WTC11 (cell line): Measurements from ENCODE around the gene CPSF3. TPM values are rescaled to one million over a fixed set of nuclear protein-coding genes. Genes with fewer than 3 reads are reported as not detected.

Experiments used
- ATAC-seq: fragments of 200-7000 bp; cut with Tn5 transposase; 2 replicates; pipeline ENCODE4 v1.10.0; 2021; ENCODE audit warnings: mild to moderate bottlenecking, moderate library complexity
- CTCF ChIA-PET: fragments of 300-600 bp; sonication (Branson Sonifier 250); formaldehyde crosslinking; loops from one replicate; lab custom pipeline; 2021; ENCODE audit warnings: antibody characterized with exemption; lab: Charles Lee
- POLR2A ChIA-PET: fragments of 350-600 bp; sonication (Branson Sonifier 250); formaldehyde crosslinking; loops from one replicate; lab custom pipeline; 2021; ENCODE audit warnings: antibody characterized with exemption; lab: Charles Lee
- DNase-seq: peaks from one replicate; pipeline ENCODE4 v3.0.0; 2021; ENCODE audit warnings: low spot score
- H3K27ac Mint-ChIP-seq: 2 replicates; pipeline ENCODE4 v1.8.0; 2021; ENCODE audit warnings: mixed read lengths
- H3K27me3 Mint-ChIP-seq: 2 replicates; pipeline ENCODE4 v1.8.0; 2021; ENCODE audit warnings: low read depth, mild to moderate bottlenecking, moderate library complexity, mixed read lengths
- H3K36me3 Mint-ChIP-seq: 2 replicates; pipeline ENCODE4 v1.8.0; 2021; ENCODE audit warnings: mixed read lengths
- H3K4me1 Mint-ChIP-seq: 2 replicates; pipeline ENCODE4 v1.8.0; 2022; ENCODE audit warnings: mixed read lengths
- H3K4me3 Mint-ChIP-seq: 2 replicates; pipeline ENCODE4 v1.8.0; 2021; ENCODE audit warnings: mild to moderate bottlenecking, moderate library complexity, mixed read lengths
- H3K9me3 Mint-ChIP-seq: 2 replicates; pipeline ENCODE4 v1.8.0; 2021; ENCODE audit warnings: mixed read lengths
- CBFB ChIP-seq: sonication (generic); formaldehyde crosslinking; IDR thresholded peaks from 2 replicates; pipeline ENCODE4 v1.8.1; 2022; ENCODE audit warnings: mild to moderate bottlenecking, low read depth, missing genetic modification reagents
- CREM ChIP-seq: sonication (generic); formaldehyde crosslinking; IDR thresholded peaks from 2 replicates; pipeline ENCODE4 v1.8.1; 2022; ENCODE audit warnings: mild to moderate bottlenecking, missing genetic modification reagents, moderate library complexity
- CTCF ChIP-seq: fragments of 200-600 bp; IDR thresholded peaks from 2 replicates; pipeline ENCODE4 v1.8.0; 2022; ENCODE audit warnings: antibody characterized with exemption
- E2F4 ChIP-seq: sonication (generic); formaldehyde crosslinking; IDR thresholded peaks from 2 replicates; pipeline ENCODE4 v1.8.1; 2022; ENCODE audit warnings: low read depth, mild to moderate bottlenecking, moderate library complexity, missing genetic modification reagents, borderline replicate concordance
- ERG ChIP-seq: fragments of 250-450 bp; sonication (Bioruptor Pico); IDR thresholded peaks from 2 replicates; pipeline ENCODE4 v1.8.0; 2021; ENCODE audit warnings: mild to moderate bottlenecking
- FOXJ3 ChIP-seq: sonication (generic); formaldehyde crosslinking; IDR thresholded peaks from 2 replicates; pipeline ENCODE4 v1.9.0; 2021; ENCODE audit warnings: missing genetic modification reagents, mild to moderate bottlenecking, borderline replicate concordance
- GTF2I ChIP-seq: fragments of 250-450 bp; sonication (Bioruptor Pico); conservative IDR thresholded peaks from 2 replicates; pipeline ENCODE4 v1.4.0; 2021; ENCODE audit warnings: mild to moderate bottlenecking
- IRF2 ChIP-seq: sonication (generic); formaldehyde crosslinking; IDR thresholded peaks from 2 replicates; pipeline ENCODE4 v1.8.0; 2022; ENCODE audit warnings: low read depth, missing genetic modification reagents, borderline replicate concordance
- JAZF1 ChIP-seq: fragments of 250-450 bp; sonication (Bioruptor Pico); IDR thresholded peaks from 2 replicates; pipeline ENCODE4 v1.9.0; 2021; ENCODE audit warnings: moderate library complexity, mild to moderate bottlenecking, inconsistent platforms
- NFATC4 ChIP-seq: fragments of 250-450 bp; sonication (Bioruptor Pico); IDR thresholded peaks from 2 replicates; pipeline ENCODE4 v1.9.0; 2021; ENCODE audit warnings: mild to moderate bottlenecking
- NR1H2 ChIP-seq: sonication (generic); formaldehyde crosslinking; IDR thresholded peaks from 2 replicates; pipeline ENCODE4 v1.9.0; 2021; ENCODE audit warnings: mild to moderate bottlenecking, moderate library complexity, missing genetic modification reagents
- NR3C1 ChIP-seq: sonication (generic); formaldehyde crosslinking; conservative IDR thresholded peaks from 2 replicates; pipeline ENCODE4 v1.8.1; 2023; ENCODE audit warnings: low read depth, mild to moderate bottlenecking, missing genetic modification reagents
- RELA ChIP-seq: sonication (generic); formaldehyde crosslinking; IDR thresholded peaks from 2 replicates; pipeline ENCODE4 v1.8.1; 2022; ENCODE audit warnings: missing genetic modification reagents, mild to moderate bottlenecking, borderline replicate concordance
- SMAD3 ChIP-seq: sonication (generic); formaldehyde crosslinking; IDR thresholded peaks from 2 replicates; pipeline ENCODE4 v1.8.0; 2022; ENCODE audit warnings: missing genetic modification reagents, mild to moderate bottlenecking, borderline replicate concordance
- TP53 ChIP-seq: sonication (generic); formaldehyde crosslinking; IDR thresholded peaks from 2 replicates; pipeline ENCODE4 v1.8.1; 2023; ENCODE audit warnings: mild to moderate bottlenecking, missing genetic modification reagents
- ZNF232 ChIP-seq: sonication (generic); formaldehyde crosslinking; IDR thresholded peaks from 2 replicates; pipeline ENCODE4 v1.8.0; 2022; ENCODE audit warnings: mild to moderate bottlenecking, missing genetic modification reagents
- ZNF281 ChIP-seq: sonication (generic); formaldehyde crosslinking; IDR thresholded peaks from 2 replicates; pipeline ENCODE4 v1.8.0; 2023; ENCODE audit warnings: mild to moderate bottlenecking, missing genetic modification reagents
- ZNF532 ChIP-seq: fragments of 250-450 bp; sonication (Bioruptor Pico); IDR thresholded peaks from 2 replicates; pipeline ENCODE4 v1.9.0; 2021; ENCODE audit warnings: mild to moderate bottlenecking, borderline replicate concordance
- ZSCAN18 ChIP-seq: fragments of 250-450 bp; sonication (Bioruptor Pico); IDR thresholded peaks from 2 replicates; pipeline ENCODE4 v2.1.2; 2022; ENCODE audit warnings: mild to moderate bottlenecking, moderate library complexity
- total RNA-seq: library from RNA; stranded (reverse); gene quantifications from 3 replicates; pipeline ENCODE4 v1.2.3, GENCODE V29; 2021

CPSF3 gene
- total RNA-seq, 1 experiment from 2014 or later: 88.4 TPM

- TF ChIP-seq CTCF: no peak
- TF ChIP-seq RELA (CRISPR knock-in tag): no peak
- no peak for TF ChIP-seq CREM (CRISPR knock-in tag)
- TF ChIP-seq ZNF232 (CRISPR knock-in tag): no peak
- no peak for TF ChIP-seq ZSCAN18 (CRISPR knock-in tag)
- no peak for TF ChIP-seq ZNF532 (CRISPR knock-in tag)
- no peak for TF ChIP-seq IRF2 (CRISPR knock-in tag)
These were observed 69.5 kb downstream of the CPSF3 start (continued) for GRCh38 chr2:9492927-9493326.

GRCh38 chr2:9493478-9493877 is 70.0 kb downstream of the CPSF3 start:
- Mint-ChIP-seq H3K36me3 (peaks cover 61% of the 10 kb centered on the region), H3K4me3 (no peak overlapping the region), H3K27ac (no peak overlapping the region), H3K4me1 (0 out of 2 replicates have a peak, but pooled peaks cover 5% of the 10 kb centered on the region), H3K9me3 (no peaks in the 10 kb centered on the region), H3K27me3 (no peaks in the 10 kb centered on the region)
- DNase-seq: no peak
- CTCF ChIA-PET: no interaction called here
- POLR2A ChIA-PET: no interaction called here
- no peak for ATAC-seq
- TF ChIP-seq SMAD3: no peak
- no peak for TF ChIP-seq GTF2I (CRISPR knock-in tag)
- TF ChIP-seq NR1H2: no peak
- TF ChIP-seq FOXJ3 (CRISPR knock-in tag): no peak
- TF ChIP-seq ERG: no peak
- no peak for TF ChIP-seq JAZF1 (CRISPR knock-in tag)
- TF ChIP-seq NR3C1 (CRISPR knock-in tag): no peak
- TF ChIP-seq NFATC4 (CRISPR knock-in tag): no peak
- no peak for TF ChIP-seq ZSCAN18 (CRISPR knock-in tag)
- no peak for TF ChIP-seq TP53
- TF ChIP-seq CREM (CRISPR knock-in tag): no peak
- no peak for TF ChIP-seq CBFB (CRISPR knock-in tag)
- no peak for TF ChIP-seq ZNF281 (CRISPR knock-in tag)
- no peak for TF ChIP-seq E2F4 (CRISPR knock-in tag)
- no peak for TF ChIP-seq RELA (CRISPR knock-in tag)
